Heart left ventricle (tissue), 13 donors: ENCODE measurements around the gene IER3.
"Not testable (repeated sequence)": the region's sequence is repeated elsewhere in the genome, so short reads cannot be mapped to it uniquely, and the experiment has no call there.

Experiments
- CTCF ChIP-seq, 12 donors: fragments of 200-600 bp; sonication (generic) in 4 of 12; IDR thresholded peaks; one replicate each; pipeline versions ENCODE4 v1.5.0 to v1.8.0; 2018 to 2022; ENCODE audit warnings: antibody characterized with exemption in 12 of 12, mild to moderate bottlenecking in 5 of 12
- POLR2A ChIP-seq, 2 donors: fragments of 450-650 bp; IDR thresholded peaks; one replicate each; pipeline ENCODE4 v1.6.1; 2017; ENCODE audit warnings: antibody characterized with exemption in 2 of 2, mild to moderate bottlenecking in 2 of 2, moderate library complexity in 2 of 2
- donor health status: ischemic (EF 13 %, LVEDD 7.1; RV severe dilation, severe dysfunction).
- donor health status: DM: no; HTN: yes; CAD: no.
- donor health status: DM: no; HTN: no; CAD: no.
- donor health status: ischemic (EF 25% LVEDD 6.9; RV normal size, moderate dysfunction).
- donor health status: ischemic (EF 25% LVEDD 5.7; RV mildly dilated, moderate dysfunction).
- donor health status: ischemic (EF 35%, LVEDD 5.7; RV mildly dilated, moderate dysfunction).
- donor health status: nonischemic (EF 11% LVEDD 7.7; RV severe dilation, severe dysfunction).
- donor health status: DM: yes; HTN: yes; CAD: no.
- donor health status: PGD.
- donor health status: ischemic (EF 29% LVEDD 5.4; RV normal size, mild dysfunction).
- donor health status: nonischemic (EF 23%, LVEDD 6.1; RV moderate dilation, normal function).

GRCh38 chr6:30723159-30723842 is 21.0 kb downstream of the IER3 start:
- TF ChIP-seq CTCF, POLR2A (IDR thresholded peaks at IDR 0.05): not testable (repeated sequence)
